ENCODE data around the gene VGLL3. TPM values are rescaled to one million over a fixed set of nuclear protein-coding genes. Genes with fewer than 3 reads are reported as not detected.
"Not testable (repeated sequence)": the region's sequence is repeated elsewhere in the genome, so short reads cannot be mapped to it uniquely, and the experiment has no call there.

VGLL3 gene
- 0.13 and 5.0 TPM in 2 replicates for total RNA-seq

GRCh38 chr3:86990734-86991481 lies at the start of gene VGLL3:
TSS of gene VGLL3 (minus strand) at chr3:86991149. CDS start at chr3:86990743, 406 bp downstream.
- peak; percentile 17 for DNase-seq (ENCODE audit: low read depth, low spot score)

- DNase-seq (ENCODE audit: low read depth, low spot score) = no peak
Observed at GRCh38 chr3:87037652-87038051, 46.7 kb upstream of the VGLL3 start.

- no peak for DNase-seq (ENCODE audit: low read depth, low spot score)
Observed at GRCh38 chr3:87036671-87037070, 45.7 kb upstream of the VGLL3 start.

- no peak for DNase-seq (ENCODE audit: low read depth, low spot score)
Observed at GRCh38 chr3:87035339-87035738, 44.4 kb upstream of the VGLL3 start.

- DNase-seq (ENCODE audit: low read depth, low spot score) = no peak
Observed at GRCh38 chr3:87033205-87033604, 42.3 kb upstream of the VGLL3 start.

- DNase-seq (ENCODE audit: low read depth, low spot score) = no peak
Observed at GRCh38 chr3:87025661-87026645, 35.0 kb upstream of the VGLL3 start.

GRCh38 chr3:87017370-87017769 lies 26.4 kb upstream of the VGLL3 start:
- DNase-seq (ENCODE audit: low read depth, low spot score) = not testable (repeated sequence)

GRCh38 chr3:87009271-87009670 lies 18.3 kb upstream of the VGLL3 start:
- no peak for DNase-seq (ENCODE audit: low read depth, low spot score)

- no peak for DNase-seq (ENCODE audit: low read depth, low spot score)
Observed at GRCh38 chr3:87006844-87007439, 16.0 kb upstream of the VGLL3 start.

- no peak for DNase-seq (ENCODE audit: low read depth, low spot score)
Observed at GRCh38 chr3:87004883-87005282, 13.9 kb upstream of the VGLL3 start.

- no peak for DNase-seq (ENCODE audit: low read depth, low spot score)
Observed at GRCh38 chr3:87002346-87002745, 11.4 kb upstream of the VGLL3 start.

- no peak for DNase-seq (ENCODE audit: low read depth, low spot score)
Observed at GRCh38 chr3:87001473-87002098, 10.6 kb upstream of the VGLL3 start.

- no peak for DNase-seq (ENCODE audit: low read depth, low spot score)
Observed at GRCh38 chr3:87000940-87001339, 10.0 kb upstream of the VGLL3 start.

GRCh38 chr3:86998569-86998968 lies 7.6 kb upstream of the VGLL3 start:
- no peak for DNase-seq (ENCODE audit: low read depth, low spot score)

- DNase-seq (ENCODE audit: low read depth, low spot score) = no peak
Observed at GRCh38 chr3:86996261-86996955, 5.5 kb upstream of the VGLL3 start.

GRCh38 chr3:86995537-86995936 lies 4.6 kb upstream of the VGLL3 start:
- no peak for DNase-seq (ENCODE audit: low read depth, low spot score)

GRCh38 chr3:86993704-86994103 lies 2.8 kb upstream of the VGLL3 start:
- no peak for DNase-seq (ENCODE audit: low read depth, low spot score)

- no peak for DNase-seq (ENCODE audit: low read depth, low spot score)
Observed at GRCh38 chr3:86991840-86992435, 989 bp upstream of the VGLL3 start.

- no peak for DNase-seq (ENCODE audit: low read depth, low spot score)
Observed at GRCh38 chr3:86991482-86991815, 500 bp upstream of the VGLL3 start.

GRCh38 chr3:86990012-86990733 lies 776 bp downstream of the VGLL3 start:
- no peak for DNase-seq (ENCODE audit: low read depth, low spot score)
